Retinal pigment epithelial cell (primary cell): ENCODE measurements around the gene UTF1.
"Not testable (repeated sequence)": the region's sequence is repeated elsewhere in the genome, so short reads cannot be mapped to it uniquely, and the experiment has no call there.

Experiments used
- DNase-seq: peaks from one replicate; pipeline ENCODE4 v3.0.0-alpha.2; 2010; ENCODE audit warnings: low read depth
- H3K4me3 ChIP-seq: 2 replicates; pipeline ENCODE4 v1.5.1; 2011; ENCODE audit warnings: mild to moderate bottlenecking, low read length, control low read depth, moderate library complexity
- CTCF ChIP-seq: conservative IDR thresholded peaks from 2 replicates; pipeline ENCODE4 v1.5.1; 2011; ENCODE audit warnings: low read depth, low read length, control low read depth, inconsistent platforms

UTF1 gene

GRCh38 chr10:133221331-133221730 lies 8.7 kb upstream of the UTF1 start:
- H3K4me3 ChIP-seq: no peak overlapping the region
- no peak for DNase-seq
- TF ChIP-seq CTCF: no peak

- not testable (repeated sequence) for H3K4me3 ChIP-seq, DNase-seq
These were observed 8.3 kb upstream of the UTF1 start for GRCh38 chr10:133221756-133222155.

GRCh38 chr10:133224076-133224475 lies 5.9 kb upstream of the UTF1 start:
- no peak overlapping the region for H3K4me3 ChIP-seq
- no peak for TF ChIP-seq CTCF
- DNase-seq: no peak

- no peak for DNase-seq
- no peak overlapping the region for H3K4me3 ChIP-seq
- TF ChIP-seq CTCF: no peak
These were observed 5.2 kb upstream of the UTF1 start for GRCh38 chr10:133224756-133225372.

GRCh38 chr10:133225707-133226191 lies 4.3 kb upstream of the UTF1 start:
- no peak for DNase-seq
- no peak for TF ChIP-seq CTCF
- H3K4me3 ChIP-seq: no peak overlapping the region

- no peak overlapping the region for H3K4me3 ChIP-seq
- no peak for DNase-seq
- no peak for TF ChIP-seq CTCF
These were observed 3.7 kb upstream of the UTF1 start for GRCh38 chr10:133226251-133226808.

GRCh38 chr10:133227256-133227655 lies 2.8 kb upstream of the UTF1 start:
- no peak for DNase-seq
- no peak for TF ChIP-seq CTCF

More at GRCh38 chr10:133227256-133227655, 2.8 kb upstream of the UTF1 start:
- no peak overlapping the region for H3K4me3 ChIP-seq
